OCI-LY7 (cell line): ENCODE results near the gene RXRB.

Experiments used
- EZH2phosphoT487 ChIP-seq: fragments of 200-600 bp; sonication (generic); IDR thresholded peaks from 2 replicates; pipeline ENCODE4 v1.6.1; 2018; ENCODE audit warnings: low read depth, borderline replicate concordance, mild to moderate bottlenecking, mixed run types, antibody characterized with exemption, low read length, moderate library complexity, mixed read lengths
- TF ChIP-seq, protein P1 (sequence below): fragments of 200-600 bp; sonication (generic); conservative IDR thresholded peaks from 2 replicates; pipeline ENCODE4 v1.5.1; 2014; ENCODE audit warnings: mild to moderate bottlenecking, antibody characterized with exemption, low read length, moderate library complexity, mixed read lengths

DNA sequence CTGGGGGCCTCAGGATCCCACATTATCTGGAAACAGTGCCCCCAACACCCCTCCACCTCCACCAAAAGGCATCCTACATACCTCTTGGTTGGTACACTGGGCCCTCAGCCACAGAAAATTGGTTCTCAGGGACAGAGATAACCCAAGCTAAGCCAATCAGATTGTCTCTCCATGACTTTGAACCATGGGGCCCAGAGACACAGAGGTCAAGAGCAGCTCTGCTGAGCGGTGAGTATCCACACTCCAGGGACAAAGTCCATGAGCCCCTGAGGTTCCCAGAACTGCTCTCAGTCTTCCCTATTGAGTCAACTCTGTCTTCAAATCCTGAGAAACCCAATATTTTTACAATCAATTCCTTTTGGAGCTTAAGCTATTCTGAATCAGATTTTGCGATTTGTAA is 43.5 kb downstream of the RXRB start:
- TF ChIP-seq, protein P1, sequence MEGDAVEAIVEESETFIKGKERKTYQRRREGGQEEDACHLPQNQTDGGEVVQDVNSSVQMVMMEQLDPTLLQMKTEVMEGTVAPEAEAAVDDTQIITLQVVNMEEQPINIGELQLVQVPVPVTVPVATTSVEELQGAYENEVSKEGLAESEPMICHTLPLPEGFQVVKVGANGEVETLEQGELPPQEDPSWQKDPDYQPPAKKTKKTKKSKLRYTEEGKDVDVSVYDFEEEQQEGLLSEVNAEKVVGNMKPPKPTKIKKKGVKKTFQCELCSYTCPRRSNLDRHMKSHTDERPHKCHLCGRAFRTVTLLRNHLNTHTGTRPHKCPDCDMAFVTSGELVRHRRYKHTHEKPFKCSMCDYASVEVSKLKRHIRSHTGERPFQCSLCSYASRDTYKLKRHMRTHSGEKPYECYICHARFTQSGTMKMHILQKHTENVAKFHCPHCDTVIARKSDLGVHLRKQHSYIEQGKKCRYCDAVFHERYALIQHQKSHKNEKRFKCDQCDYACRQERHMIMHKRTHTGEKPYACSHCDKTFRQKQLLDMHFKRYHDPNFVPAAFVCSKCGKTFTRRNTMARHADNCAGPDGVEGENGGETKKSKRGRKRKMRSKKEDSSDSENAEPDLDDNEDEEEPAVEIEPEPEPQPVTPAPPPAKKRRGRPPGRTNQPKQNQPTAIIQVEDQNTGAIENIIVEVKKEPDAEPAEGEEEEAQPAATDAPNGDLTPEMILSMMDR: no peak
- no peak for TF ChIP-seq EZH2phosphoT487
